ENCODE data around the gene CNTNAP2.

The CNTNAP2 gene

GRCh38 chr7:147432079-147432478 is 1315.5 kb downstream of the CNTNAP2 start:
- no peak for DNase-seq

GRCh38 chr7:147432576-147432975 is 1316.0 kb downstream of the CNTNAP2 start:
- no peak for DNase-seq

GRCh38 chr7:147436718-147437117 is 1320.1 kb downstream of the CNTNAP2 start:
- no peak for DNase-seq

- no peak for DNase-seq
These were observed 1321.6 kb downstream of the CNTNAP2 start for GRCh38 chr7:147438216-147438615.

GRCh38 chr7:147443942-147444341 is 1327.3 kb downstream of the CNTNAP2 start:
- no peak for DNase-seq

- DNase-seq, result no peak
These were observed 1336.2 kb downstream of the CNTNAP2 start for GRCh38 chr7:147452816-147453215.

- DNase-seq, result no peak
These were observed 1348.6 kb downstream of the CNTNAP2 start for GRCh38 chr7:147465223-147465622.

- no peak for DNase-seq
These were observed 1356.0 kb downstream of the CNTNAP2 start for GRCh38 chr7:147472556-147472955.

- DNase-seq, result no peak
These were observed 1358.3 kb downstream of the CNTNAP2 start for GRCh38 chr7:147474862-147475261.

GRCh38 chr7:147477526-147477925 is 1360.9 kb downstream of the CNTNAP2 start:
- DNase-seq, result no peak

GRCh38 chr7:147478796-147479195 is 1362.2 kb downstream of the CNTNAP2 start:
- no peak for DNase-seq

- no peak for DNase-seq
These were observed 1367.2 kb downstream of the CNTNAP2 start for GRCh38 chr7:147483634-147484292.

- DNase-seq, result no peak
These were observed 1369.1 kb downstream of the CNTNAP2 start for GRCh38 chr7:147485660-147486210.

GRCh38 chr7:147492606-147493005 is 1376.0 kb downstream of the CNTNAP2 start:
- no peak for DNase-seq

- DNase-seq, result no peak
These were observed 1379.6 kb downstream of the CNTNAP2 start for GRCh38 chr7:147496209-147496608.

GRCh38 chr7:147497246-147497645 is 1380.6 kb downstream of the CNTNAP2 start:
- no peak for DNase-seq

- no peak for DNase-seq
These were observed 1381.5 kb downstream of the CNTNAP2 start for GRCh38 chr7:147498081-147498480.

- no peak for DNase-seq
These were observed 1392.5 kb downstream of the CNTNAP2 start for GRCh38 chr7:147509035-147509501.

- DNase-seq, result no peak
These were observed 1393.1 kb downstream of the CNTNAP2 start for GRCh38 chr7:147509541-147510200.

- no peak for DNase-seq
These were observed 1393.6 kb downstream of the CNTNAP2 start for GRCh38 chr7:147510201-147510542.

GRCh38 chr7:147510923-147511322 is 1394.3 kb downstream of the CNTNAP2 start:
- DNase-seq, result no peak

- no peak for DNase-seq
These were observed 1396.8 kb downstream of the CNTNAP2 start for GRCh38 chr7:147513451-147513850.

- no peak for DNase-seq
These were observed 1399.8 kb downstream of the CNTNAP2 start for GRCh38 chr7:147516391-147516790.

GRCh38 chr7:147519062-147519461 is 1402.5 kb downstream of the CNTNAP2 start:
- DNase-seq, result no peak
